Mammary epithelial cell (primary cell): ENCODE measurements around the gene PTH2R.

Experiments used
- CTCF ChIP-seq, 2 donors: IDR thresholded peaks in 1 of 2; conservative IDR thresholded peaks in 1 of 2; 2 replicates each; pipeline ENCODE4 v1.5.1; 2011 to 2012; ENCODE audit warnings: inconsistent platforms in 2 of 2, low read length in 2 of 2, mild to moderate bottlenecking in 2 of 2, control low read depth in 1 of 2, low read depth in 1 of 2; ENCODE audit not compliant: insufficient read depth in 1 of 2; ENCODE audit errors: extremely low read depth in 1 of 2
- EZH2 ChIP-seq: IDR thresholded peaks from 2 replicates; pipeline ENCODE4 v1.6.1; 2012; ENCODE audit warnings: low read length, inconsistent platforms, borderline replicate concordance

GRCh38 chr2:208451061-208451460, 44.5 kb downstream of the PTH2R start:
- TF ChIP-seq CTCF (conservative IDR thresholded peaks at IDR 0.05 in 1 of 2, IDR thresholded peaks at IDR 0.05 in 1 of 2; ENCODE audit: extremely low read depth in 1 of 2, insufficient read depth in 1 of 2, low read depth in 1 of 2, low read length in 2 of 2): no peak
- TF ChIP-seq EZH2: no peak
